ENCODE results near the gene PRDM16.

DNA sequence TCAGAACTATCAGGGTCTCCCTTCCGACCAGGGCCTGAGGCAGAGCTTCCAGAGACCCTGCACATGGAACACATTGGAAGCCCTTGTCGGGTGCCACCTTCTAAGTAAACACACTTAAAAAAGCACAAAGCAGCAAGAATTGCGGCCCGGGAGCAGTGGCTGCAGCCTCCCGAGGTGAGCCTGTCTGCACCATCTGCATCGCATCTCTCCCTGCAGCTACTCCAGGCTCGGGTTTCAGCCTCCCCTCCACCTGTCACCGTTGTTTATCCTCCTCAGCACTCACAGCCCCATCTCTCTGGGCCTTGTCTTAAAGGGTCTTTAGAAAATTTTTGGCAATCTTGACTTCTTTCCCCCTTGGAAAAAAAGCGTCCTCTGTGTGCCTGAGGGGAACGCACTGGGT is 290.3 kb downstream of the PRDM16 start:
- TF ChIP-seq, protein P1, sequence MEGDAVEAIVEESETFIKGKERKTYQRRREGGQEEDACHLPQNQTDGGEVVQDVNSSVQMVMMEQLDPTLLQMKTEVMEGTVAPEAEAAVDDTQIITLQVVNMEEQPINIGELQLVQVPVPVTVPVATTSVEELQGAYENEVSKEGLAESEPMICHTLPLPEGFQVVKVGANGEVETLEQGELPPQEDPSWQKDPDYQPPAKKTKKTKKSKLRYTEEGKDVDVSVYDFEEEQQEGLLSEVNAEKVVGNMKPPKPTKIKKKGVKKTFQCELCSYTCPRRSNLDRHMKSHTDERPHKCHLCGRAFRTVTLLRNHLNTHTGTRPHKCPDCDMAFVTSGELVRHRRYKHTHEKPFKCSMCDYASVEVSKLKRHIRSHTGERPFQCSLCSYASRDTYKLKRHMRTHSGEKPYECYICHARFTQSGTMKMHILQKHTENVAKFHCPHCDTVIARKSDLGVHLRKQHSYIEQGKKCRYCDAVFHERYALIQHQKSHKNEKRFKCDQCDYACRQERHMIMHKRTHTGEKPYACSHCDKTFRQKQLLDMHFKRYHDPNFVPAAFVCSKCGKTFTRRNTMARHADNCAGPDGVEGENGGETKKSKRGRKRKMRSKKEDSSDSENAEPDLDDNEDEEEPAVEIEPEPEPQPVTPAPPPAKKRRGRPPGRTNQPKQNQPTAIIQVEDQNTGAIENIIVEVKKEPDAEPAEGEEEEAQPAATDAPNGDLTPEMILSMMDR (conservative IDR thresholded peaks at IDR 0.05 in 1 of 2, IDR thresholded peaks at IDR 0.05 in 1 of 2; ENCODE audit: extremely low read depth in 1 of 2, insufficient read depth in 1 of 2, low read depth in 1 of 2, low read length in 2 of 2) = no peak
- no peak for TF ChIP-seq EZH2 (IDR thresholded peaks at IDR 0.05; ENCODE audit: borderline replicate concordance, low read length)
